SU-DHL-6 (cell line): Measurements from ENCODE around the gene PTCH1.

Source experiments
- H2AFZ ChIP-seq: fragments of 200-600 bp; sonication (generic); 2 replicates; pipeline ENCODE4 v1.6.1; 2014; ENCODE audit warnings: low read depth, mild to moderate bottlenecking, moderate library complexity, mixed read lengths, antibody characterized with exemption, low read length; ENCODE audit not compliant: severe bottlenecking
- H3F3A ChIP-seq: fragments of 200-600 bp; shearing (Covaris generic); 2 replicates; pipeline ENCODE4 v1.6.0; 2016; ENCODE audit warnings: antibody characterized with exemption, mild to moderate bottlenecking; ENCODE audit not compliant: insufficient read depth
- H3K27ac ChIP-seq: fragments of 200-600 bp; sonication (generic); 2 replicates; pipeline ENCODE4 v1.5.1; 2016; ENCODE audit warnings: low read depth, mild to moderate bottlenecking, low read length, moderate library complexity, mixed read lengths
- H3K27me3 ChIP-seq: fragments of 200-600 bp; sonication (generic), shearing (Covaris generic); 2 replicates; pipeline ENCODE4 v1.6.0; 2014; ENCODE audit warnings: mild to moderate bottlenecking, low read length
- H3K36me3 ChIP-seq: fragments of 200-600 bp; sonication (generic); 2 replicates; pipeline ENCODE4 v1.6.1; 2014; ENCODE audit warnings: mild to moderate bottlenecking, low read length, mixed read lengths
- H3K4me2 ChIP-seq: fragments of 300-600, 200-600 bp; shearing (Covaris generic), sonication (generic); 2 replicates; pipeline ENCODE4 v1.6.0; 2014; ENCODE audit warnings: low read length, low read depth, mild to moderate bottlenecking; ENCODE audit not compliant: poor library complexity, severe bottlenecking
- H3K4me3 ChIP-seq: fragments of 200-600 bp; sonication (generic); 2 replicates; pipeline ENCODE4 v1.5.1; 2014; ENCODE audit warnings: antibody characterized with exemption, low read length, mild to moderate bottlenecking, mixed read lengths; ENCODE audit not compliant: insufficient read depth, poor library complexity, severe bottlenecking
- H3K79me2 ChIP-seq: fragments of 200-600 bp; sonication (generic); 2 replicates; pipeline ENCODE4 v1.6.1; 2014; ENCODE audit warnings: mild to moderate bottlenecking, low read length, moderate library complexity; ENCODE audit not compliant: insufficient read depth
- H3K9ac ChIP-seq: fragments of 200-600 bp; sonication (generic); 2 replicates; pipeline ENCODE4 v1.7.0; 2014; ENCODE audit warnings: mild to moderate bottlenecking, low read length
- H3K9me2 ChIP-seq: fragments of 200-600 bp; sonication (generic); replicated peaks from 2 replicates; pipeline ENCODE4 v1.6.1; 2014; ENCODE audit warnings: low read length; ENCODE audit not compliant: insufficient read depth
- H3K9me3 ChIP-seq: fragments of 200-600 bp; sonication (generic); 2 replicates; pipeline ENCODE4 v1.6.1; 2014; ENCODE audit warnings: low read length, mixed read lengths; ENCODE audit not compliant: insufficient read depth
- H4K20me1 ChIP-seq: fragments of 200-600 bp; sonication (generic); 2 replicates; pipeline ENCODE4 v1.6.1; 2014; ENCODE audit warnings: low read depth, mild to moderate bottlenecking, antibody characterized with exemption, low read length, moderate library complexity, mixed read lengths
- CTCF ChIP-seq: fragments of 200-600 bp; sonication (generic); IDR thresholded peaks from one replicate; pipeline ENCODE4 v1.5.1; 2017; ENCODE audit warnings: antibody characterized with exemption, mild to moderate bottlenecking, low read length, moderate library complexity; ENCODE audit not compliant: insufficient read depth, poor library complexity, severe bottlenecking
- EZH2phosphoT487 ChIP-seq: fragments of 200-600 bp; sonication (generic), shearing (Covaris generic); conservative IDR thresholded peaks from 2 replicates; pipeline ENCODE4 v1.6.1; 2018; ENCODE audit warnings: mild to moderate bottlenecking, antibody characterized with exemption, low read length, moderate library complexity, mixed read lengths

Gene PTCH1

GRCh38 chr9:95516734-95517558, at the start of gene PTCH1:
PTCH1 (minus strand) TSS chr9:95516971.
- TF ChIP-seq CTCF: no peak
- TF ChIP-seq EZH2phosphoT487: no peak
- no peaks in the 10 kb centered on the region for H3K9me2 ChIP-seq
- H3F3A ChIP-seq: peaks cover 29% of the 10 kb centered on the region
- H3K9me3 ChIP-seq: no peaks in the 10 kb centered on the region
- 0 out of 2 replicates have a peak, but pooled peaks cover under 1% of the 10 kb centered on the region for H3K79me2 ChIP-seq
- no peaks in the 10 kb centered on the region for H3K27me3 ChIP-seq
- no peaks in the 10 kb centered on the region for H4K20me1 ChIP-seq
- H3K36me3 ChIP-seq: no peaks in the 10 kb centered on the region
- H3K4me2 ChIP-seq: peak within 1 kb of the TSS; percentile 71
- H3K9ac ChIP-seq: peak within 1 kb of the TSS; percentile 54
- H3K4me3 ChIP-seq: peak within 1 kb of the TSS; percentile 55
- H2AFZ ChIP-seq: peak within 1 kb of the TSS; percentile 96
- no peak within 1 kb of the TSS for H3K27ac ChIP-seq

GRCh38 chr9:95565982-95566381, 49.2 kb upstream of the PTCH1 start:
- H3K27ac ChIP-seq: no peak overlapping the region
- no peaks in the 10 kb centered on the region for H3F3A ChIP-seq
- H3K4me3 ChIP-seq: no peak overlapping the region
- no peaks in the 10 kb centered on the region for H3K27me3 ChIP-seq
- H3K36me3 ChIP-seq: no peaks in the 10 kb centered on the region
- H3K4me2 ChIP-seq: no peak overlapping the region
- H3K9ac ChIP-seq: no peak overlapping the region
- H3K79me2 ChIP-seq: no peaks in the 10 kb centered on the region
- no peak for TF ChIP-seq EZH2phosphoT487
- H4K20me1 ChIP-seq: no peaks in the 10 kb centered on the region
- no peaks in the 10 kb centered on the region for H3K9me3 ChIP-seq
- H3K9me2 ChIP-seq: no peaks in the 10 kb centered on the region
- no peak overlapping the region for H2AFZ ChIP-seq

GRCh38 chr9:95561913-95562312, 45.1 kb upstream of the PTCH1 start:
- no peaks in the 10 kb centered on the region for H3F3A ChIP-seq
- H3K9ac ChIP-seq: no peak overlapping the region
- no peaks in the 10 kb centered on the region for H4K20me1 ChIP-seq
- H2AFZ ChIP-seq: no peak overlapping the region
- no peak overlapping the region for H3K27ac ChIP-seq
- TF ChIP-seq CTCF (no peak), EZH2phosphoT487 (no peak)
- H3K27me3 ChIP-seq: no peaks in the 10 kb centered on the region
- no peak overlapping the region for H3K4me2 ChIP-seq
- no peaks in the 10 kb centered on the region for H3K79me2 ChIP-seq
- no peak overlapping the region for H3K4me3 ChIP-seq
- H3K36me3 ChIP-seq: no peaks in the 10 kb centered on the region
- H3K9me3 ChIP-seq: no peaks in the 10 kb centered on the region
- no peaks in the 10 kb centered on the region for H3K9me2 ChIP-seq

DNA sequence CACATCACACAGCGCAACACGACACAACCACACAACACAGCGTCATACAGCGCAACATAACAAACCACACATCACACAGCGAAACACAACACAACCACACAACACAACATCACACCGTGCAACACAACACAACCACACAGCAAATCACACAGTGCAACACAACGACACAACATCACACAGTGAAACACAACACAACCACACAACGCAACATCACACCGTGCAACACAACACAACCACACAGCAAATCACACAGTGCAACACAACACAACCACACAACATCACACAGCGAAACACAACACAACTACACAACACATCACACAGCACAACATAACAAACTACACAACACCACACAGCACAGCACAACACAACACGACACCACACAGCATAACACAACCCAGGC, 40.4 kb upstream of the PTCH1 start:
- Histone ChIP-seq H3K79me2 (no peaks in the 10 kb centered on the region), H4K20me1 (no peaks in the 10 kb centered on the region), H3F3A (no peaks in the 10 kb centered on the region), H3K36me3 (no peaks in the 10 kb centered on the region), H3K4me2 (no peak overlapping the region), H3K9me3 (no peaks in the 10 kb centered on the region), H3K9me2 (no peaks in the 10 kb centered on the region), H3K27me3 (no peaks in the 10 kb centered on the region), H3K9ac (no peak overlapping the region), H3K4me3 (no peak overlapping the region), H2AFZ (no peak overlapping the region), H3K27ac (no peak overlapping the region)
- TF ChIP-seq CTCF (no peak), EZH2phosphoT487 (no peak)
